HFFc6 (cell line): Measurements from ENCODE around the gene RIPK4. TPM values are rescaled to one million over a fixed set of nuclear protein-coding genes. Genes with fewer than 3 reads are reported as not detected.

ENCODE experiments used
- DNase-seq: peaks from one replicate; pipeline ENCODE4 v3.0.0-alpha.2; 2018
- H3K27ac Mint-ChIP-seq: 2 replicates; pipeline ENCODE4 v1.8.0; 2020; ENCODE audit warnings: mild to moderate bottlenecking, mixed read lengths
- H3K27me3 Mint-ChIP-seq: 2 replicates; pipeline ENCODE4 v1.8.0; 2021; ENCODE audit warnings: mild to moderate bottlenecking, moderate library complexity, mixed read lengths; ENCODE audit not compliant: insufficient read depth
- H3K36me3 Mint-ChIP-seq: 2 replicates; pipeline ENCODE4 v1.8.0; 2021; ENCODE audit warnings: low read depth, mixed read lengths
- H3K4me1 Mint-ChIP-seq: 2 replicates; pipeline ENCODE4 v1.8.0; 2020; ENCODE audit warnings: low read depth, mixed read lengths
- H3K4me3 Mint-ChIP-seq: 2 replicates; pipeline ENCODE4 v1.8.0; 2020; ENCODE audit warnings: mild to moderate bottlenecking, moderate library complexity, mixed read lengths
- H3K9me3 Mint-ChIP-seq: 2 replicates; pipeline ENCODE4 v1.8.0; 2020; ENCODE audit warnings: mild to moderate bottlenecking, mixed read lengths
- total RNA-seq, 6 experiments: library from RNA; stranded (reverse); fragmentation: NEBNext Ultra II Directional; extraction: Animal tissue kit (Norgen Biotek cat#: 25700); gene quantifications; 2 replicates in 1 of 6; 3 replicates in 5 of 6; pipeline ENCODE4 v1.2.3, GENCODE V29; 2021
- TF ChIP-seq, protein P1 (sequence below): fragments of 200-600 bp; sonication (generic); IDR thresholded peaks from 2 replicates; pipeline ENCODE4 v1.5.0; 2021; ENCODE audit warnings: antibody characterized with exemption, mild to moderate bottlenecking

RIPK4 gene
- total RNA-seq, 6 experiments from 2014 or later: 0.05 to 0.12 (median 0.07) TPM; not detected in 2

DNA sequence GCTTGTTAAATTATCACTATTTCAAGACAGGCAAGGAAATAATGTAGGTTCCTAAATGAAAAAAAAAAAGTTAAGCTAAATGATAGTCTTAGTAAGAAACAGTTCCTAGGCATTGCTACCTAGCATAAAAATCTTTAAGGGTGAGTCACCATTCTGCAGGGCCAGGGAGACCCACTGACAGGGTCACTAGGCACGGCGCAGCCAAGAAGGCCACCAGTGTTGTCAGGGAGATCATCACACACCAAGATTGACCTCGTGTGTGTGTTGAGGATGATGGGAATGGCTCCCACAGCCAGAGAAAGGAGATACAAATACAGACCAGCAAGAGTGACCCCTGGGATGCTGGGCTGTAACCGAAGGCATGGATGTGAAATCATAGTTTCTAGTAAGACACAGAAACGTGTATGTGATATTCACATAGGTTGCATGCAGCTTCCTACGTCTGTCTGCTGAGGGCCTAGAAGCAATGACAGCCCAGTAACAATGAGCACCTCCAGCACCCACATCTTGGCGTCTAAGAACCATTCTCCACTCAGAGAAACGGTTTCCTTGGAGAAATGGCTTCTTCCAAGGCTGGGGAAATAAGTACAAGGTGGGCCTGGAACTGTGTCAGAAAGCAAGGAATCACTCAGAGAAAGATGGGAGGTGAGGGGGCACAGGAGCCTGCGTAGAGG is 29.1 kb downstream of the RIPK4 start:
- no peaks in the 10 kb centered on the region for H3K4me1 Mint-ChIP-seq
- no peak overlapping the region for H3K27ac Mint-ChIP-seq
- peaks cover 22% of the 10 kb centered on the region for H3K36me3 Mint-ChIP-seq
- TF ChIP-seq, protein P1, sequence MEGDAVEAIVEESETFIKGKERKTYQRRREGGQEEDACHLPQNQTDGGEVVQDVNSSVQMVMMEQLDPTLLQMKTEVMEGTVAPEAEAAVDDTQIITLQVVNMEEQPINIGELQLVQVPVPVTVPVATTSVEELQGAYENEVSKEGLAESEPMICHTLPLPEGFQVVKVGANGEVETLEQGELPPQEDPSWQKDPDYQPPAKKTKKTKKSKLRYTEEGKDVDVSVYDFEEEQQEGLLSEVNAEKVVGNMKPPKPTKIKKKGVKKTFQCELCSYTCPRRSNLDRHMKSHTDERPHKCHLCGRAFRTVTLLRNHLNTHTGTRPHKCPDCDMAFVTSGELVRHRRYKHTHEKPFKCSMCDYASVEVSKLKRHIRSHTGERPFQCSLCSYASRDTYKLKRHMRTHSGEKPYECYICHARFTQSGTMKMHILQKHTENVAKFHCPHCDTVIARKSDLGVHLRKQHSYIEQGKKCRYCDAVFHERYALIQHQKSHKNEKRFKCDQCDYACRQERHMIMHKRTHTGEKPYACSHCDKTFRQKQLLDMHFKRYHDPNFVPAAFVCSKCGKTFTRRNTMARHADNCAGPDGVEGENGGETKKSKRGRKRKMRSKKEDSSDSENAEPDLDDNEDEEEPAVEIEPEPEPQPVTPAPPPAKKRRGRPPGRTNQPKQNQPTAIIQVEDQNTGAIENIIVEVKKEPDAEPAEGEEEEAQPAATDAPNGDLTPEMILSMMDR: no peak
- no peak overlapping the region for H3K4me3 Mint-ChIP-seq
- no peak for DNase-seq
- H3K9me3 Mint-ChIP-seq: peaks cover 23% of the 10 kb centered on the region
- H3K27me3 Mint-ChIP-seq: peaks cover 23% of the 10 kb centered on the region

DNA sequence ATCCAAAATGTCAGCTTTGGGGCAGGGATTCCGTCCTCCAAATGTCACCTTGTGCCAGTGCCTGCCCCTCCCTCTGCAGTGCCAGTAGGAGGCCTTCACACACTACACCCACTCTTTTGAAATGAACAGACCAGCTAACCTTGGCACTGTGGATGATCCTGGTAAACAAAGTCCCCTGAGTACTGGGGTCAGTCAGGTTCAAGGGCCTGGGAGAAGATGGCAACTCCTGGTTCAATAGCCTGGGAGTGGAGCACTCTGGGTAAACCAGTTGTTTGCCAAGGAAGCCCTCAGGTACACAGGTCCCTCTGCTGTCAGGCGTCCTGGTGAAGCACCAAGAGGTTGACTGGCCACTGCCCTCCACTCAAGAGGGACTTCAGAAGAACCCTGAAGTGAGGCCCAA is 30.4 kb downstream of the RIPK4 start:
- no peaks in the 10 kb centered on the region for H3K4me1 Mint-ChIP-seq
- H3K4me3 Mint-ChIP-seq: no peak overlapping the region
- peaks cover 23% of the 10 kb centered on the region for H3K9me3 Mint-ChIP-seq
- DNase-seq: no peak
- H3K27ac Mint-ChIP-seq: no peak overlapping the region
- TF ChIP-seq, protein P1: no peak
- peaks cover 24% of the 10 kb centered on the region for H3K27me3 Mint-ChIP-seq
- peaks cover 22% of the 10 kb centered on the region for H3K36me3 Mint-ChIP-seq

DNA sequence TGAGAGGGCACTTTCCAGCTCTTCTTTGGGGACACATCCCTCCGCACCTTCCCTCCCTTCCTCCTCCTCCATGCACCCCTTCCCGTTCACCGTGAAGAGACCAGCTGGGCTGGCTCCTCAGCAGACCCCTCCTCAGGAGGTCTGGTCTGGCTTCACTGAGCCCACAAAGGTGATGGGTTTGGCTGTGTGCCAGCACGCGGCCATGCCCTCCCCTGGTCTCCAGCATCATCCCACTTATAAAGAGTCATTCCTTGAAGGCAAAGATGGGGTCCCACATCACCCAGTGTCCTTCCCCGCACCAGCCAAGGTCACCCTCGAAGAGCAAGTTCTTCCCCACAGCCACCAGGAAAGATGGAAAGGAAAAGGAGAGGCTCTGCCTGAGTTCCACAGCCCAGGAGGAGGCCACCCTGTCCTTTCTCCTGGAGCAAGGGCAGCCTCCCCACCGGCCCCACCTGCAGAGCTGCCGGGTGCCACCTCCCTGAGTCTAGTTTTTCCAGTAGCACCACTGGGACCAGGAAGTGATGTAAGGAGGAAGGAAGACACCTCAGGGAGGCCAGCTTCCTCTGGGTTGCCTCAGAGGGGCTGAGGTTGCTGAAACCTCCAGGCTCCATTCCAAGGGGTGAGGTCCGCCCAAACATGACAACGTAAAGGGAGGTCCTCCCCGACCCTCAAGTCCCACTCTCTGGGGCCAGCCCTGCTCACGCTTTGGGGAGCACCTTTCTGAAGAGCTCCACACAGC is 32.7 kb downstream of the RIPK4 start:
- no peak overlapping the region for H3K4me3 Mint-ChIP-seq
- peaks cover 28% of the 10 kb centered on the region for H3K27me3 Mint-ChIP-seq
- TF ChIP-seq, protein P1: no peak
- DNase-seq: no peak
- no peak overlapping the region for H3K27ac Mint-ChIP-seq
- H3K9me3 Mint-ChIP-seq: peaks cover 23% of the 10 kb centered on the region
- H3K4me1 Mint-ChIP-seq: no peaks in the 10 kb centered on the region
- peaks cover 22% of the 10 kb centered on the region for H3K36me3 Mint-ChIP-seq

DNA sequence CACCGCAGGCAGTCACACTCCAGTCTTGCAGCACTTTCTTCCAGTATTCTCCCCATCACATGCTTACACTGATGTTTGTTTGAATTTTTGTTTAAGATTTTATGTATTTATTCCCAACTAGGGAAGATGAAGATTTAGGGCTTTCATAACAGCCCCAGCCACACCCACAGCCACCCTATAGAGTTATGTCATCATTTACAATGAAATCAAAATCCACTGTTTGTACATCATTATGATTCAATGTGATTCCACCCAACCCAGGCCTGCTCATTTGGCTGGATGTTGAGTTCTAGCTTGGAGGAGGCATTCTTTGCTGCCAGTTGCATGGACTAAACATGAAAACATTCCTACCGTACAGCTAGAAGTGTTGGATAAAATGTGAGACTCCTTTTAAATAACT is 35.8 kb downstream of the RIPK4 start:
- H3K27me3 Mint-ChIP-seq: peaks cover 18% of the 10 kb centered on the region
- H3K9me3 Mint-ChIP-seq: no peaks in the 10 kb centered on the region; the same call in 1 of the 2 replicates
- H3K4me3 Mint-ChIP-seq: no peak overlapping the region
- DNase-seq: no peak
- no peaks in the 10 kb centered on the region for H3K36me3 Mint-ChIP-seq
- no peak overlapping the region for H3K27ac Mint-ChIP-seq
- peaks cover 15% of the 10 kb centered on the region for H3K4me1 Mint-ChIP-seq
- TF ChIP-seq, protein P1: no peak

DNA sequence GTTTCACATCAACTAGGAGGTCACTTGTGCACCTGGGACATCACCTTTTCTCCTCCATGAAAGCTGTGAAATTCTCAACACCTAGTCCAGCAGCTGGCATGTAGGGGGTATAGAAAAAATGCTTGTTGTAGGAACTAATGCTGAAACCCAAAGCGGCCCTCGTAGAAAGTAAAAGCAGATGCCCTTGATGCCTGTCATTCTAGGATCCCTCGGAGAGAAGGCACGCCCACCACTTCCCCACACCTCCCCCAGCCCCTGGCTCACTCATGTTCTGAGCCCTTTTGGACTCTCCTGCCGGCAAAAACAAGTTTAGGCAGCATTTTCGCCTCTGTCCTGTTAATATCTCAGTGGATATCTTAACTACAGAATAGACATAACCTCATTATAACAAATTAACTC is 36.5 kb downstream of the RIPK4 start:
- TF ChIP-seq, protein P1: no peak
- no peak overlapping the region for H3K27ac Mint-ChIP-seq
- H3K27me3 Mint-ChIP-seq: peaks cover 14% of the 10 kb centered on the region
- no peaks in the 10 kb centered on the region; the same call in 1 of the 2 replicates for H3K9me3 Mint-ChIP-seq
- no peaks in the 10 kb centered on the region for H3K36me3 Mint-ChIP-seq
- H3K4me3 Mint-ChIP-seq: no peak overlapping the region
- peaks cover 15% of the 10 kb centered on the region for H3K4me1 Mint-ChIP-seq
- no peak for DNase-seq
